Hepatocyte (in vitro differentiated cells): ENCODE results near the gene GSC. TPM values are rescaled to one million over a fixed set of nuclear protein-coding genes. Genes with fewer than 3 reads are reported as not detected.
"Not testable (repeated sequence)": the region's sequence is repeated elsewhere in the genome, so short reads cannot be mapped to it uniquely, and the experiment has no call there.

Experiments
- DNase-seq: peaks from one replicate; pipeline ENCODE4 v3.0.0-alpha.2; 2016; ENCODE audit warnings: low spot score
- H2AFZ ChIP-seq: fragments of 200-600 bp; sonication (generic); 2 replicates; pipeline ENCODE4 v1.6.0; 2016; ENCODE audit warnings: antibody characterized with exemption, mild to moderate bottlenecking
- H3K27ac ChIP-seq: fragments of 200-600 bp; sonication (generic); 2 replicates; pipeline ENCODE4 v1.5.1; 2016; ENCODE audit warnings: mild to moderate bottlenecking
- H3K27me3 ChIP-seq: fragments of 200-600 bp; sonication (generic); 2 replicates; pipeline ENCODE4 v1.6.1; 2016
- H3K36me3 ChIP-seq: fragments of 200-600 bp; sonication (generic); replicated peaks from 2 replicates; pipeline ENCODE4 v1.5.1; 2016; ENCODE audit warnings: low read depth; ENCODE audit not compliant: insufficient read depth
- H3K4me1 ChIP-seq: fragments of 200-600 bp; sonication (generic); 2 replicates; pipeline ENCODE4 v1.5.1; 2016; ENCODE audit warnings: mild to moderate bottlenecking, moderate library complexity; ENCODE audit not compliant: insufficient read depth
- H3K4me2 ChIP-seq: fragments of 200-600 bp; sonication (generic); 2 replicates; pipeline ENCODE4 v1.6.0; 2016
- H3K4me3 ChIP-seq: fragments of 200-600 bp; sonication (generic); 2 replicates; pipeline ENCODE4 v1.5.1; 2016; ENCODE audit warnings: mild to moderate bottlenecking
- H3K79me2 ChIP-seq: fragments of 200-600 bp; sonication (generic); 2 replicates; pipeline ENCODE4 v1.6.0; 2017; ENCODE audit warnings: mild to moderate bottlenecking
- H3K9me2 ChIP-seq: fragments of 200-600 bp; sonication (generic); replicated peaks from 2 replicates; pipeline ENCODE4 v1.6.0; 2017; ENCODE audit warnings: mild to moderate bottlenecking; ENCODE audit not compliant: insufficient read depth
- H3K9me3 ChIP-seq: fragments of 200-600 bp; sonication (generic); 2 replicates; pipeline ENCODE4 v1.5.1; 2016; ENCODE audit warnings: low read depth, mild to moderate bottlenecking
- H4K20me1 ChIP-seq: fragments of 200-600 bp; sonication (generic); 2 replicates; pipeline ENCODE4 v1.6.0; 2016; ENCODE audit warnings: mild to moderate bottlenecking; ENCODE audit not compliant: insufficient read depth, poor library complexity, severe bottlenecking
- EZH2 ChIP-seq: fragments of 200-600 bp; sonication (generic); IDR thresholded peaks from 2 replicates; pipeline ENCODE4 v1.6.1; 2016; ENCODE audit warnings: antibody characterized with exemption, mild to moderate bottlenecking, borderline replicate concordance
- EZH2phosphoT487 ChIP-seq: fragments of 200-600 bp; sonication (generic); IDR thresholded peaks from one replicate; pipeline ENCODE4 v1.6.1; 2018; ENCODE audit warnings: antibody characterized with exemption, mild to moderate bottlenecking, low read depth, moderate library complexity; ENCODE audit not compliant: unreplicated experiment, severe bottlenecking
- WGBS: methylation state at CpG from one replicate; pipeline ENCODE4 v1.1.6; 2016; ENCODE audit warnings: low lambda C conversion rate; ENCODE audit errors: missing lambda C conversion rate; 5-methylcytosine and 5-hydroxymethylcytosine counted together
- polyA plus RNA-seq: library from polyadenylated mRNA; unstranded; fragments of >200 nt; fragmentation: Nextera tagmentation; extraction: Ambion mirVana; gene quantifications from 2 replicates; pipeline ENCODE4 v1.2.1, GENCODE V29; 2016
- total RNA-seq: library from RNA; depleted of rRNA; stranded (reverse); fragments of >200 nt; gene quantifications from 2 replicates; pipeline ENCODE4 v1.2.3, GENCODE V29; 2014
- TF ChIP-seq, protein P1 (sequence below): fragments of 200-600 bp; sonication (generic); IDR thresholded peaks from 2 replicates; pipeline ENCODE4 v1.5.1; 2016; ENCODE audit warnings: antibody characterized with exemption, mild to moderate bottlenecking; ENCODE audit not compliant: poor library complexity

Gene GSC
- total and polyA plus RNA-seq, 2 experiments from 2014 or later: 0.17 to 0.30 TPM

DNA sequence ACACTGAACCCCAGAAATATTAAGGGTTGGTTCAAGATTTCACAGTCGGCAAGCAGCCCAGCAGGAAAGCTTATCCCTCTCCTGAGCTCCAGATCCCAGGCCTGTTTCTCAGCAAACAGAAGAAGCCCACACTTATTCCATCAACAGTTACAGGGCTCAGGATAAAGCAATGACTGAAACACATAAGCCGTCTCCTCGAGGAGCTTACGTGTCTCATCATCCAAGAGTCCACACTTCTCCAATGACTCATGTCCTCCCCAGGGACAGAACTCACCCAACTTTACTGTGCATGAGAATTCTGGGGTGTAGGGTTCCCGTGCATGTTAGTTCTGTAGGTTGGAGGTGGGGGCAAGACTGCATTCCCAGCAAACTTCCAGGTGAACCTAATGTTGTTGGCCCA, 31.2 kb downstream of the GSC start:
- 68% methylated on average over 5 of the region's 5 CpGs for WGBS
- TF ChIP-seq EZH2 (no peak), EZH2phosphoT487 (no peak)
- TF ChIP-seq, protein P1, sequence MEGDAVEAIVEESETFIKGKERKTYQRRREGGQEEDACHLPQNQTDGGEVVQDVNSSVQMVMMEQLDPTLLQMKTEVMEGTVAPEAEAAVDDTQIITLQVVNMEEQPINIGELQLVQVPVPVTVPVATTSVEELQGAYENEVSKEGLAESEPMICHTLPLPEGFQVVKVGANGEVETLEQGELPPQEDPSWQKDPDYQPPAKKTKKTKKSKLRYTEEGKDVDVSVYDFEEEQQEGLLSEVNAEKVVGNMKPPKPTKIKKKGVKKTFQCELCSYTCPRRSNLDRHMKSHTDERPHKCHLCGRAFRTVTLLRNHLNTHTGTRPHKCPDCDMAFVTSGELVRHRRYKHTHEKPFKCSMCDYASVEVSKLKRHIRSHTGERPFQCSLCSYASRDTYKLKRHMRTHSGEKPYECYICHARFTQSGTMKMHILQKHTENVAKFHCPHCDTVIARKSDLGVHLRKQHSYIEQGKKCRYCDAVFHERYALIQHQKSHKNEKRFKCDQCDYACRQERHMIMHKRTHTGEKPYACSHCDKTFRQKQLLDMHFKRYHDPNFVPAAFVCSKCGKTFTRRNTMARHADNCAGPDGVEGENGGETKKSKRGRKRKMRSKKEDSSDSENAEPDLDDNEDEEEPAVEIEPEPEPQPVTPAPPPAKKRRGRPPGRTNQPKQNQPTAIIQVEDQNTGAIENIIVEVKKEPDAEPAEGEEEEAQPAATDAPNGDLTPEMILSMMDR: no peak
- H2AFZ ChIP-seq: no peak overlapping the region

GRCh38 chr14:94738097-94738496, 31.8 kb downstream of the GSC start:
- H4K20me1 ChIP-seq: no peaks in the 10 kb centered on the region
- no peaks in the 10 kb centered on the region for H3K79me2 ChIP-seq
- H3K4me3 ChIP-seq: no peak overlapping the region
- TF ChIP-seq EZH2phosphoT487: no peak
- TF ChIP-seq EZH2: no peak
- TF ChIP-seq, protein P1: no peak
- H2AFZ ChIP-seq: no peak overlapping the region
- H3K4me2 ChIP-seq: no peak overlapping the region
- H3K27ac ChIP-seq: no peak overlapping the region
- 93% methylated on average over 7 of the region's 7 CpGs for WGBS
- DNase-seq: no peak
- no peaks in the 10 kb centered on the region for H3K9me3 ChIP-seq
- no peaks in the 10 kb centered on the region for H3K36me3 ChIP-seq
- no peaks in the 10 kb centered on the region for H3K9me2 ChIP-seq
- no peaks in the 10 kb centered on the region for H3K27me3 ChIP-seq
- H3K4me1 ChIP-seq: no peaks in the 10 kb centered on the region

More for the DNA sequence above, 31.2 kb downstream of the GSC start:
- Histone ChIP-seq H3K9me2 (no peaks in the 10 kb centered on the region), H3K79me2 (no peaks in the 10 kb centered on the region), H3K27me3 (no peaks in the 10 kb centered on the region), H4K20me1 (no peaks in the 10 kb centered on the region), H3K36me3 (no peaks in the 10 kb centered on the region), H3K4me3 (no peak overlapping the region), H3K9me3 (no peaks in the 10 kb centered on the region), H3K27ac (no peak overlapping the region), H3K4me2 (no peak overlapping the region), H3K4me1 (no peaks in the 10 kb centered on the region)
- no peak for DNase-seq

GRCh38 chr14:94728950-94729349, 41.0 kb downstream of the GSC start:
- no peak overlapping the region for H3K4me3 ChIP-seq
- H3K9me3 ChIP-seq: no peaks in the 10 kb centered on the region
- no peaks in the 10 kb centered on the region for H4K20me1 ChIP-seq
- H3K4me1 ChIP-seq: no peaks in the 10 kb centered on the region
- no peaks in the 10 kb centered on the region for H3K27me3 ChIP-seq
- 38% methylated on average over 3 of the region's 3 CpGs for WGBS
- H3K79me2 ChIP-seq: no peaks in the 10 kb centered on the region
- H3K27ac ChIP-seq: no peak overlapping the region
- no peaks in the 10 kb centered on the region for H3K9me2 ChIP-seq
- TF ChIP-seq, protein P1: no peak
- no peak overlapping the region for H2AFZ ChIP-seq
- H3K4me2 ChIP-seq: no peak overlapping the region
- H3K36me3 ChIP-seq: no peaks in the 10 kb centered on the region
- DNase-seq: no peak

GRCh38 chr14:94728440-94728839, 41.5 kb downstream of the GSC start:
- H3K4me3 ChIP-seq, DNase-seq: not testable (repeated sequence)
- WGBS: 99% methylated on average over 5 of the region's 5 CpGs

GRCh38 chr14:94726649-94727048, 43.3 kb downstream of the GSC start:
- H3K27ac ChIP-seq, H2AFZ ChIP-seq, H3K9me2 ChIP-seq, H4K20me1 ChIP-seq, H3K9me3 ChIP-seq, H3K4me1 ChIP-seq, H3K36me3 ChIP-seq, H3K4me3 ChIP-seq, H3K27me3 ChIP-seq, H3K4me2 ChIP-seq, DNase-seq, H3K79me2 ChIP-seq: not testable (repeated sequence)
- WGBS: 96% methylated on average over 8 of the region's 8 CpGs

More at GRCh38 chr14:94728440-94728839, 41.5 kb downstream of the GSC start:
- not testable (repeated sequence) for H3K36me3 ChIP-seq, H4K20me1 ChIP-seq, H2AFZ ChIP-seq, H3K4me2 ChIP-seq, H3K27me3 ChIP-seq, H3K27ac ChIP-seq, H3K4me1 ChIP-seq, H3K79me2 ChIP-seq, H3K9me3 ChIP-seq, H3K9me2 ChIP-seq
